ENCODE results near the gene MRM3.
"Not testable (repeated sequence)": the region's sequence is repeated elsewhere in the genome, so short reads cannot be mapped to it uniquely, and the experiment has no call there.

MRM3 gene

DNA sequence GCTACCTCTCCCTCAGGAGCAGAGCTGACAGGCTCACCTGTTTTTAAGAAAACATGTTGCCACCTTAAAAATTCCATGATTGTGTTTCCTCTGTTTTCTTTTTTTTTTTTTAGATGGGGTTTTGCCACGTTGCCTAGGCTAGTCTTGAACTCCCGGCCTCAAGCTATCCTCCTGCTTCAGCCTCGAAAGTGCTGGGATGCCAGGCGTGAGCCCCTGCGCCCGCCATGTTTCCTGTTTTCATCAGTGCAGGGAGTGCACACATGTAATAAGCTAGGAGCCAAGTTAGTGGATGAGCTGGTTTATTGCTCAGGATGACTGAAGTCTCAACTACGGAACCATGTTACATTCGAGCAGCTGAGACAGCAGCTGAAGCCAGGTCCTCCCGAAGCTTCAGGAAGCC is 13.6 kb downstream of the MRM3 start:
- no peak for DNase-seq (ENCODE audit: low read depth)

DNA sequence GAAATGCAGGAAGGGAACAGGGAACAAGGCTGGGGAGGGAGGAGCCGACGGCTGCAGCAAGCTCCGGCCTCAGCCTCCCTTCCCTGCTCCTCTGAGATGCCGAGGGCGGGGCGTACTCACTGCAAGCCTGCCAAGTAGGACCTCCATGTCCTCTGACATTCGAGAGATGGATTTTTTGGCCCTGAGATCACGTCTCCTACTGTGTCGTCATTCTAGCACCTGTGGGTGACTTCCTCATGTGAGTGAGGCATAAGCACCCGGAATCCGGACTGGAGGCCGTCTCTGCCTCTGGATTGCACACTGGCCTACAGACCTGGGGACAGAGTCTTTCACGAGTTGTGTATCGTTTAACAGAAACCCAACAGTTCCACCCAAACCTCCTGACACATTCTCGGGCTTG is 14.5 kb downstream of the MRM3 start:
- DNase-seq (ENCODE audit: low read depth) = no peak

DNA sequence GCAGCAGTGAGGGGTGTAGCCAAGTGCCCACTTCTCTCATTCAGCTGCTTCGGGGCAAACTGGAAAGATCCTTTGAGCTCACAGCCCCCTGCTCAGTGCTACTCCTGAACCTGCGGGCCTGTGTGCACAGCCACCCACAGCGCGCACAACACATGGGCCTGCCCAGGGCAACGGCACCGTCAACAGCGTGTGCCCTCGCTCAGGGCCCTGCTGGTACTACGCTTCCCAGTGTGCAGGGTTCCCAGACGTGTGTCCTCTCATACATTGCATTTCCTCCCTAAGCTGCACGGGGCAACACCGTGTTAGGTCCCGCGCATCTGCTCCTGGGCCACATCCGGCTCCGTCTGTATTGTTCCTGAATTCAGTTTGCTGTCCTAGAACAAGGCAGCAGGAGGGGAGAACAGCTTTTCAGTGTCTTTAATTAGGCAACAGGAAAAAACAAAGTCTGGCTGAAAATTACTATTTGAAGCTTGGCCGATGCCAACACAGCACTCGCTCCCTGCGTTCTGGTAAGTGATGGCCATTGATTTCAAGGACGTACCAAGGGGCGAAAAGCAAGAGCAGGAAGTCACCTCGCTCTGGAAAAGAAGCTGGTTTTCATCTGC is 15.2 kb downstream of the MRM3 start:
- no peak for DNase-seq (ENCODE audit: low read depth)

DNA sequence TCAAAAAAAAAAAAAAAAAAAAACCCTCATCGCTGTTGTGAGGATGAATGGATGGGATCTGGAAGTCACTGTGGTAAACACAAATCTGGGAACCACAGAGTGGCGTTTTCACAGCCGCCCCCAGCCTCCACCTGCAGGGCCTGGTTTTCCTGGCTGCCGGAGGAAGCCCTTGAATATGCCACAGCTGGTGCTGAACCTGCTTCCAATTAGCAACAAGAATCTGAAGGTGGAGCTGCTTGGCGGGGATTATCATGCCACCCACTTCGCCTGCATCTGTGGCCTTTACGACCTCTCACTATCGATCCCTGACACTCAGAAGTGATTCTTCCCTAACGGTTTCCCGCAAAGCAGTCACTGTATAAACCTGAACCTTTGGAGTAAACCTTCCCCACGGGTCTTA is 16.1 kb downstream of the MRM3 start:
- no peak for DNase-seq (ENCODE audit: low read depth)

DNA sequence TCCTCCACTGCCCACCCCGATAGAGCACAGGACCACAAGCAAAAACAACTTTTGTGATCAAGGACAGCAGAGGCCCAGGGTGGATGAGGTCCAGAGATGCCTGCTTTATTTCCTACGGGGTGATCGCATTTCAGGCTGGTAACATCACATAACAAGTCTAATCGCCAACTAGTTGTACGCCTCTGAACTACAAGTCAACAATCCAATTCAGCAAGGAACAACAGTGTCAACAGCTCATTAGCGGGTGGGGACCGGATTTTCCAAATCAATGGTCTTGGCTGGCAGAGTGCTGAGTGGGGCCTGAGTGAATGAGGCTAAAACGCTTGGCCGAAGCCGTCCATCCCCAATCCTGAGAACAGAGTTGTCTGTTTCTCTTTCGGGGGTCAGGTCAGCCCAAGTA is 17.1 kb downstream of the MRM3 start:
- no peak for DNase-seq (ENCODE audit: low read depth)

DNA sequence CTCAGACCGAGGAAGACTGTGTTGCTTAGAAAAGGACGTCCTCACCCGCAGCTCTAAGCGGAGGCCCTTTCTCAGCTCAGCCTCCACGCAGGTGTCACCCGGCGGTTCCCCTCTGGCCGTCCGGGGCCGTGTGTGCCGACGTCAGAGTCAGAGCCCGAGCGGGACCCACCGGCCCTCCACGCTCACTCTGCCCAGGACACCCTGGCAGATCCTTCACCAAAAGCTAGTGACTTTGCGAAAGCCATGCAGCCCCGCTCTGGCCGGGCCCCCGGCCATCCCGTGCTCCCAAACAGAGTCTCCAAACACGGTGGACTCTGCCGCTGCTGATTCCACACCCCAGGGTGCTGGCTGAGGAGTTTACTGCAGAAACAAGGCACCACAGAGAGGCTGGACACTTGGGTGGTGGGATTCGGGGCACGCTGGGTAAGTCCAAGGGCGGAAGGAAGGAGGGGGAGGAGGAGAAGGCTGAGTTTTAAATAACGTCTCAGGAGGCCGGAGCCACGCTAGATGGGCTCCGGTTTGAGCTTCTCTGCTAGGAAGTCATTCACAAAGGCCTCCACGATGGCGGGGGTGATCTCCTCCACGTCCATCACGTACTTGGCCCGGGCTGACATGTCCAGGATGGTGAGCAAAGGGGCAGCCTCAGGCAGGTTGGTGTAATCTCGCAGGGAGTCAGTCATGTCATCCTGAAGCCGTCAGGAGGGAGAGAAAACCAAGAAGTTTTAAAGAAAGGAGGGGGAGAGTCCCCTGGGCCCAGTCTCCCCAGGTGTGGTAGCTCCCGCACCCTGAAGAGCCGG is 18.5 kb downstream of the MRM3 start:
- no peak for DNase-seq (ENCODE audit: low read depth)

DNA sequence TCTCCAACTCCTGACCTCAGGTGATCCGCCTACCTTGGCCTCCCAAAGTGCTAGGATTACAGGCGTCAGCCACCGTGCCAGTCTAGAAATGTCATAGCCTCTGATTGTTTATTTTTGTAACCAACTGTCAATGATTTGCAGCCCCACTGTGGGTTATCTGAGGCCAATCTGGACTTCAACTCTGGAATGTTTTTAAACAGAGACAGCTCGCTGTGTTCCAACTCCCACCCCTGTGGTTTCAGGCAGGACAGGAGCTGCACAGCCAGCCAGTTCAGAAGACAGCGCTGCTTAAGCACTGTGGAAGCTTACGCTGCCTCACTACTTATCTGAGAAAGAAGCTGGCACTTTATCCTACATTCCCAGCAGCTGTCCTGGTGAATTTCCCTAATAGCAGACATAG is 19.5 kb downstream of the MRM3 start:
- DNase-seq (ENCODE audit: low read depth) = no peak

DNA sequence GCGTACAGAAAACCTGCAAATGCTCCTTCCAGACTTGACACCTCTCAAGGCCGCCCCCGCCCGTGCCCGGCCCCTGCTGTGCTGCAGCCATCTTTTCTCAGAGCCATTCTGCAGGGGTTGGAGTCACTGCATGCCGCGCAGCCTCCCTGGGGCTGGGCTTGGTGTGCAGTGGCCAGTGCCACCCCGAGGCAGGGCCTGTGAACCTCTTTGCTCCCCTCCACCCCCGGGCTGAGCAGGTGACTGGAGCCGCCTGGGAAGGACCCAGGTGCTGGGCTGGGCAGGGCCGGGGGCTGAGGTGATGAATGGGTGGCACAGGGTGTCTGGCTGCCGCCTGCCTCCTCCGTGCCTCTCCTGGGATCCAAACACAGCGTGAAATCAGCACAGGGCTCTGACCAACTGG is 20.3 kb downstream of the MRM3 start:
- no peak for DNase-seq (ENCODE audit: low read depth)

DNA sequence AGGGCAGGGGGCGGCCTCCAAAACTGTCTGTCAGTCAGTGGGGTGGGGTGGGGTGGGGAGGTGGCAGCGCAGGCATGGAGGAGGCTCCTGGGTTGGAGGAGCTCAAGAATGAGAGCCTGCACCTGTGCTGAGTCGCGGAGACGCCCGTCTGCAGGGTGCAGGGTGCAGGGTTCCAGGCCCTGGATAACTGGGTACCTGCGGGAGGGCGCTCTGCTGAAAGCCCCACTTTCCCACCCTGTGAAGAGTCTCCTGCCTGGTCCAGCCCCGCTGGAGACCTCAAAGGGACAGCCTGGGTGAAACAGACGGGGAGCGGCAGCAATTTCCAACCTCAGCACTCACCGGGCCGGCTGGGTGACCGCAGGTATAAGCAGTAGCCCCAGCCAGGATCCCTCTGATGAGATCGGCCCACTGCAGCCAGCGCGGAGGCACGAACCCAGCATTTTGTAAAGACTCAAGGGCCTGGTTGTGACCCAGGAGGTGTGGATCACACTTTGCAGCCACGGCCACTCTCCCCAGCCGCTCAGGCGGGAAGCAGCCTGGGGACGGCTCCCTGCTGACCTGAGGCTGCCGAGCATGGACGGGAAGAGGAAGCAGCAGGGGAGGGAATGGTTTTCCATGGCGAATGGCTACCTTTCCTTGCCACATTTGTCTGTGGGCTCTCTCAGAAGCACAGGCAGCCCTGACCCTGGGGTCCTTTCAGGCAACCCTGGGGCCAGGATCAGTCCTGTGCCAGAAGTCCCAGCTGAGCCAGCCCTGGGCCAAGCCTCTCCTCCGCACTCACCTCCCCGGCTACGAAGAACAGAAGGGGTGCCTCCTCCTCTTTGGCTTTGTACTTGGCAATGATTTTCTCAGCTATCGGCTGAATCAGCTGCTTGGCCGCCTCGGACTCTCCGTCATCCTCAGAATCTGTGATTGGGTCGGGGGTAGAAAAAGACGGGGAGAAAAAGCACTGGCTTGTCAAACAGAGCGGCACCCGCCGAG is 21.0 kb downstream of the MRM3 start:
- DNase-seq (ENCODE audit: low read depth) = no peak

DNA sequence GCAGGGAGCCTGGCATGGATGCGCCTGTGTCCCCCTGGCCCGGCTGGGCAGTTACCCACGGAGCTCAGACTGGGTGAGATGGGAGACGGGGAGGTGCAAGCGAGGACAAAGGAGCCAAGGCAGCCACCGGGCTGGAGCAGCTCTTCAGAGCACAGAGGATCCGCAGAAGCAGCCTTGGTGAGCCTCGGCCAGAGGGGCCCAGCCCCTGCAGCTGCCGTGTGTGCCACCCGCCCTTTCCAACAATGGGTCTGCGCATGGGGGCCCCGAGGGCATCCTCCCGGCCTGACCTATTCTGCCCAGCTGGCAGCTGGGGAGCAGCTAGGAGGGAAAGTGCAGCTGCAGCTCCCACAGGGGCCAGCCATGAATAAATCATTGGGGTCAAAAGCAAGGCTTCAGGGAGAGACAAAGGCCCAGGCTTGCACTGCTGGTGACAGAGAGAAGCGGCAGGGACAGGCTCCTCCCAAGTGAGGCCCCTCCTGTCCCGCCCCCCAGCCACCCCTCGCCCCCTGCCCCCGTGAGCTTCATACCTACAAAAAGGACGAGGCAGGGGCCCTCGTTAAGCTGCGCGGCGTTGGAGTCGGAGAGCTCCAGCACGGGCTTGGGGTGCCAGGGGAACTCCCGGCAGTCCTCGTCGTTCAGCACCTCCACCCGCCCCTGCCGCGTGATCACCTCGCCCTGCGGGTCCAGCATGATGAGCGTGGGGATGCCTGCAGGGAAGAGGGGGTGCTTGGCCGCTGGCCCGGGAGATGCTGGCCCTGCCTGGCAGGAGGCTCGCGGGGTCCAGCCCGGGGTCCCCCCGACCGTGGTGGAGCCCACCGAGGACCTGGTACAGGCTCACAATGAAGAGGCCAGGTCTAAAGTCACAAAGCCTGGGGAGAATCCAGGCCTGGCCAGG is 22.6 kb downstream of the MRM3 start:
- DNase-seq (ENCODE audit: low read depth) = no peak

DNA sequence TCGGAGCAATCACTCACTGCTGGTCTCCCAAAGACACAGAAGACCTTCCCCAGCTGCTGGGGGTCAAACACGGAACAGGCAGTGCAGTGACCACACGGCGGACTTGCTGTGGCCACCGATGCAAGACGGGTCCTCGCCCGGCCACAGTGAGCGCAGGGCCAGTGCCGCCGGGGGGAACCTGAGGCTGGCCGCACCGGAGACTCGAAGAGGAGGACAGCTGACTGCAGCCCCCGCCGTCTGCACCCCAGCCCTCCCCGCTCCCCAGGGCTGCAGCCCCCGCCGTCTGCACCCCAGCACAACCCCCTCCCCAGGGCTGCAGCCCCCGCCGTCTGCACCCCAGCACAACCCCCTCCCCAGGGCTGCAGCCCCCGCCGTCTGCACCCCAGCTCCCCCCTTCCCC is 23.7 kb downstream of the MRM3 start:
- not testable (repeated sequence) for DNase-seq (ENCODE audit: low read depth)

DNA sequence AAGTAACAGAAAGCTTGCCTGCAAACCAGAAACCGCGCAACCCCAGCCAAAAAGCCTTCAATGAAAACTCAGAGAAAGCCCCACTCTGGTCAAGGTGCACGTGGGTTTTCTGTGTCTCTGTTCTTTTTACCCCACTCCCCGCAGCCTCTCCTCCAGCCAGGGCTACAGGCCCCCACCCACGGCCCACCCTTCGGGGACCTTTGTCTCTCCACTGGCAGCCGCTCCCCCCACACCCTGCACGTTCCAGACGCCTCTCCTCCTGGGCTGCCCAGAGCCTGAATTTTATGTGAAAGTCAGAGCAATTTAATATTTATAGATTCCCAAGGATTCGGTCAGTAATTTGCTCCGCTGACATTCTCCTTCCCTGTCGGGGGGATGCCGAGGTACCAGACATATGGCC is 24.2 kb downstream of the MRM3 start:
- no peak for DNase-seq (ENCODE audit: low read depth)

DNA sequence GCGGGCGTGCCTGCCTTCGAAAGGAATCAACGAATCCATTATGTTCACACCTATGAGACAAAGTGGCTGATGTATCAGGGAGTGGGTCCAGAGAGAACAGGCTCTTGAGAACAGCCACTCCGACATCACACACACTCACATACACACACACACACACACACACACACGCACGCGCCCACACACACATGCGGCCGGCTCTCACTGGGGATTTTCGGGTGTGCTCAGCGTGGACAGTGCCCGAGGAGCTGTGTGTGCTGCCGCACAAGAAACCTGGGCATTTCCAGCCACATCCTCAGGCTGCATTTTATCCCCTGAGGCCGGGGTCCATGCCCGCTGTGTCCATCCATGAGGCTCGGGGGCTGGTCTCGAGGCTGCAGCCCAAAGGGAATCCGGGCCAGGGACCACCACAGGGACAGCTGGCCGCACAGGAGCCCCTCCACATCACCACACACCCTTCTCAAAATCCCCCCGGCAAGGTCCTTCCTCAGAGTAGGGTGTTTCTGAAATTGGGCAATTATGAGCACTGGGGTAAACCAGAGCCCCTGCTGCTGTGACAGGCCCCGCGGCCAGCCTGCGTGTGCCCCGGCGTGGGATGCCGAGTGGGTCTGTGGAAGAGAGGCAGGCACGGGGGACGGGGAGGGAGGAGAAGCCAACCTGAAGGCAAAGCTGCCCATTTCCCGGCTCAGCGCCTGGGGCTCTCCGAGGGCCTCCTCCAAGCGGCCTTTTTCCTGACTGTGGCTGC is 24.8 kb downstream of the MRM3 start:
- no peak for DNase-seq (ENCODE audit: low read depth)

DNA sequence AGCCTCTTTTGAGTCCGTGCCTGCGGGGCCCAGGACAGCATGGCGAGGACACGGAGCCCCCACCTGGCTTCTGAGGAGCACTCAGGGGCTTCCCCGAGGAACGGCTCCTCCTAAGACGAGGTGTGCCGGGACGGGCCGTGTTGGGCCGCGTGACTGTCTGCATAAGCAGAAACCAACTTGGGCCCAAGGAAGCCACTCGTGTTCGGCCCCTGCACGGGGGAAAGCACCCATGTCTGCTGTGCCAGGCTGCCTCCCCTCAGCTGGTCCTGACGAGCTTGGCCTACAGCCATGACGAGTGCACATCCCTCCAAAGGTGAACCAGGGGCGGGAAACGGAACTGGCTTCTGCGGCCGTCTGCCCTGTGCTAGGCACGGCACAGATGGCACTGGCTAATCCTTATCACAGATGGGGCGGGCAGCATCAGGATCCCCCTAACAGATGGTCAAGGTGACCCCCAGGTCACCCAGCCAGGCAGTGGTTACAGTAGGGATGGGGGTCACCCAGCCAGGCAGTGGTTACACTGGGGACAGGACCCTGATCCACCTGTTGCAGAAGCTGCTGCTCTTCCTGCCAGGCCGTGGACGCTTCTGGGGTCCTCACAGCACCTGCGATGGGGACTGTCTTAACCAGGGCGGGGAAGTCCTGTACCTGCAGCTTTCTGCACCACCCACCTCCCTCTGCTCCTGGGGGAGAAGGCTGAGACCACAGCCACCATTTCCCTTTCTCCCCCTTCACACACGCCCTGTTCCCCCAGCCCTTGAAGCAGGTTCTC is 25.6 kb downstream of the MRM3 start:
- DNase-seq (ENCODE audit: low read depth) = no peak

DNA sequence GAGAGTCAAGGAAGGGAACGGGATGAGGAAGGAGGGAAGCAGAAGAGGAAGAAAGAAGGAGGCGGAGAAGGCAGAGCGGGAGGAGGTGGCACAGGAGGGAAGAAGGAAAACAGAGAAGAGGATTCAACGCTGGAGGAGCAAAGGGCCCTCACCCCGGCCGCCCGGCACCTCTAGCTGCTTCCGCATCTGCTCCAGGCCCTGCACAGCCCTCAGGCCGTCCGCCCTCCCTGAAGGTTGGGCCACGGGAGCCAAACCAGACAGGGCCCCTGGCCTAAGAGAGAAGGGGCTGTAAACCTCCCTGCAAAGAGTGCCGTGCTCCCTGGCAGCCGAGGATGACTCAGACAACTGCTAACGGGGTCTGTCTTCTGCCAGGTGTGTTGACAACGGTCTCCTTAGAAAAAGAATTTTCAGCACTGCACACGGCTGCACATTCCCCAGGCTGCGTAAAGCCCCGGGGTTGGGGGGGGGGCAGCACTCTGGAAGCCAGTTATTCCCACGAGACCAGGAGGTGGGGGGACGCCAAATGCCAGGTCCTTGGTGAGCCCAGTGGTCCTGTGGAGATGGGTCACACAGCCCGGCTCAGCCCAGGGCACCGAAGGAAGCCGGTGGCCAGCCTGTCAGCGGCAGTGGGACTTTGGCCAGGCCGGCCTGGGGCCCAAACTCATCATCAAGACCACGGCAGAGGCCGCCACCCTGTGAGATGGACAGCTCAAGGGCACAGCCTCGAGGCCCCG is 29.1 kb downstream of the MRM3 start:
- DNase-seq (ENCODE audit: low read depth) = no peak

DNA sequence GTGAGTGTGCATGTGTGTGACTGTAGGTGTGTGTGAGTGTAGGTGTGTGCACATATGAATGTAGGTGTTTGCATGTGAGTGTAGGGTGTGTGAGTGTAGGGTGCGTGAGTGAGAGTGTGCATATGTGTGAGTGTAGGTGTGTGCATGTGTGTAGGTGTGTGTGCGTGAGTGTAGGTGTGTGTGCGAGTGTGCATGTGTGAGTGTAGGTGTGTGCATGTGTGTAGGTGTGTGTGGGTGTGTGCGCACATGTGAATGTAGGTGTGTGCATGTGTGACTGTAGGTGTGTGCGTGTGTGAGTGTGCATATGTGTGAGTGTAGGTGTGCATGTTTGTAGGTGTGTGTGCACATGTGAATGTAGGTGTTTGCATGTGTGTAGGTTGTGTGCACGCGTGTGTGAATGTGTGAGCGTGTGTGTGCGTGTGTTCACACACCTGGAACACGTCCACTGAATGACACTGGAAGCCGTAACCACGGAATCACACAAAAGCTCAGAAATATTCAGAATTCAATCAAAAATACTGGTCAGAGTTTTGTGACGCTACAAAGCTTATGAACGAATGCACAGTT is 30.6 kb downstream of the MRM3 start:
- DNase-seq (ENCODE audit: low read depth) = no peak

DNA sequence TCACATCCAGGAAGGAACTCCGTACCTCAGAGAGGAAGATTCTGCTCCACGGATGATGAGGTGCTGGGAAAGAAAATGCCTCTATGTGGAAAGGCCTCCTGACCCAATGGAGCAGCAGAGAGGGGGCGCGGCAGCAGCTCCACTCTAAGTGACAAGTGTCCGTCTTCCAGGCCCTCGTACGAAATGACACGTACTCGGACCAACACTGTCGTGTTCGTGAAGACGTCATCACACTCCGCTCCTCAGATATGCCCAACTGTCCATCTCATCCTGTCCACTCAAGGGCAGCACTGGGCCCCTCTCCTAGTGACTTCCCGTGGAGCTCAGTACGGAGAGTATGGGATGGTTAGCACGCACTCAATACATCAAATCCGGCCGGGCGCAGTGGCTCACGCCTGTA is 32.2 kb downstream of the MRM3 start:
- no peak for DNase-seq (ENCODE audit: low read depth)

DNA sequence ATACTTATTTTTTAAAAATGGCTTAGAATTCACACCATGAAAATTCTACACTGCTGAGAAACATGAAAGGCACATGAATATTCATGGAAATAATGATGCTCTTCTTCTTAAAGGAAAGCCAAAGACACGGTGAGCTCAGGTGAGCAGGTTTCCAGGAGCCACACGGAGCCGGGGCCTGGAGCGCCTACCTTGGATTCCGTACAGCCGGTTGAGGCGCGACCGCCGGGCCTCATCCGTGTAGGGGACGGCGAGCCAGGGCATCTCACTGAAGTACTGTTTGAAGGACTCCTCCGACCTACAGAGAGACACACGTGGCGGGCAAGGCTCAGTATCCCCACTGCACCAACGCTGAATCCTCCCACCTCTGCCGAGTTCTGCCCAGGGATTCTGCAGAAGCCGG is 37.1 kb downstream of the MRM3 start:
- DNase-seq (ENCODE audit: low read depth) = no peak

DNA sequence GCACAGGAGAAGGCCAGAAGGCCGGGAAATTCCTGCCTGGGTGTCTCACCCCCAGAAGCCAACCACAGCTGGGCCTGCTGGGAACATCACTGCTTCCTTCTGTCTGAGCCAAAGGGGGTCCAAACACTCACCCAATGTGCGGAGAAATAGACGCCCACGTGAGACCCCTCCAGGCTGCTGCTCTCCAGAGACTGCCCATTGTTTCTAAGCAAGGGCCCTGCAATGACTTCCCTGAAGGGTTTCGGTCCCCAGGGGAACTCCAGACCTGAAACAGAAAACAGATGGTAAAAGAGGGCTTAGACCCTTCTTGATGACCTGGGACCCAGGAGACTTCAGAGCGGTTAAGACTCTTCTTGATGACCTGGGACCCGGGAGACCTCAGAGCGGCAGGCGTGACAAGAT is 41.3 kb downstream of the MRM3 start:
- no peak for DNase-seq (ENCODE audit: low read depth)

Measured in stimulated activated CD8-positive, alpha-beta memory T cell treated with anti-CD3 and anti-CD28 coated beads, Interleukin-4, amount 100 ng/mL, for 24 hours (primary cell).